ENCODE results near the gene INSC.

Gene INSC

GRCh38 chr11:15288863-15289262, 174.1 kb downstream of the INSC start:
- DNase-seq (ENCODE audit: low read depth), result no peak

DNA sequence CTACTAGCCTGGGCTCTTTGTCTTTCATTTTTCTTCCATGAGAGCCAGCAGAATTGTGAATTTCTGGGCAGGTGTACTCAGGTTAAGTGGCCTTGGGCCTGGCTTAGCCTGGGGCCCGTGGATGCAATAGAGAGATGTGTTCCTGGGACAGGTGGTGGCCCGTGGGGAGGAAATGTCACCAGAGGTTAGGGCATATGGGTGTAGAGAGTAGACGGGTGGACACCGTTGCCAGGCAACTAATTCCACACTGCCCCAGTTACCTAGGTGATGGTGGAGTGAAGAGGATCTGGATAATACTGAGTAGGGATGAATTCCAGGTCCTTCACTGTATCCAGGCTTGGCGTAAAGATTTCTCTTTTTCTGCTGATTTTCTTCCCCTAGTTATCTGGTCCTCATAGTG, 175.0 kb downstream of the INSC start:
- DNase-seq (ENCODE audit: low read depth), result no peak

- DNase-seq (ENCODE audit: low read depth), result no peak
Observed at GRCh38 chr11:15291885-15292284, 177.2 kb downstream of the INSC start.

DNA sequence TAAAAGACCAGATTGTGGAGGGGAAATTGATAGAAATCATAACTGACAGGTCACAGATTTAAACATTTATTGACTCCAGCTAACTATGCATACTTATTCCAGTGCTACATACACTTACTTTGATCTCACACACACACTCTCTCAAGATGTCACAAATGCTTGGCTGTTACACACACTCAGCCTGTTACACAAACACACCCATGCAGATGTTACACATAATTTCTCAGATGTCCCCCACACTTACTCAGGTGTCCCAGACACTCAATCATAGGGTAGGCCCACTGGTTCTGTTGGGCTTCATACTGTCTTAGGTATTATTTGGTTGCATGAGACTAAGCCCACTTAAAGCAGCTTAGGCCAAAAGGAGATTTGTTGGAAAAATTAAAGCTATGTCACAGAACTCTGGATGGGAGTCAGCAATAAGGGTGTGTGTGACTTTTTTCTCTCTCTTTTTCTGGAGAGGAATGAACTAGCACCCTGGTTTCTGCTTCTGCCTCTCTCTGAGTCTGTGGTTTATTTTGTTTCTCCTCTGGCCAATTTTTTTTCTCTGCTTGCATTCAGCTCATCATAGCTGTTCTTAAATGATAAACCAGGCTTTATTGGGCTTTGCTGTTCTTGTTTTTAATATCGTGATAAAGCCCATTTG, 179.4 kb downstream of the INSC start:
- no peak for DNase-seq (ENCODE audit: low read depth)

DNA sequence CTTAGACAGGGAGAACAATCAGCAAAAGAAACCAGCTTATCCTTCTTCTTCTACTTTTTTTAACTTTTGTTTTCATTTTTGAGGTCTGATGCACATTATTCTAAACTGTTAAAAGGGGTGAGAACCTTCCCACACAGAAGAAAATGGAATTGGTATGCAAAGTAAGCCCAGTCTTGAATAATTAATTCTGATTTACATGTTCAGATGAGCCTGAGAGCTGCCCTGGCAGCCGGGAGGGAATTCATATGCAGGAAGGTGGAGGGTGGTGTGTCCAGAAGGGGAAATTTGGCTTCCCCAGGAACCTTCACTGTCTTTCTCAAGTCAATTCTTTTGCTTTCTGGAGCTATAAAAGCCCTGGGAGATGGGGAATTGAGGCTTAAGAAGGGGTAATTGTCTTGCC, 181.0 kb downstream of the INSC start:
- DNase-seq (ENCODE audit: low read depth), result no peak
